ENCODE measurements around the gene SATL1.

SATL1 gene

DNA sequence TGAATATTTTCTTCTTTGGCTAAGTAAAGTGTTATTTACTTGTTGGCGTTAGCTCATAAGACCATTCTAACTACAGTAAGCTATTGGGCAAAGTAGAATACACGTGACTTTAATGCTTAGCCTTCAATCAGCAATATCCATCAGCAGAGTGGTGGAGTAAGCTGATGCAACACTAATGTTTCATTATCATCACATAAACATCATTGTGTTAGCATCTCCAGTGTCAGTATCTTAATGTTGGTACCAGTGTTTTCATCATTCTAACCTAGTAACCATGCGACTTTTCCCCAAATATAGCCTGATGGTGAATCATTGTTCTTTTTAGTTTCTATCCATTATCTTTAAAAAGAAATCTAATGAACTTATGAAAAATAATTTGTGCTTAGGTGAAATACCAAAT, 191.4 kb downstream of the SATL1 start:
- Histone ChIP-seq H3K27ac (ENCODE audit: low read depth, low read length) (no peak overlapping the region), H3K79me1 (ENCODE audit: low read length) (no peaks in the 10 kb centered on the region), H3K79me2 (ENCODE audit: control insufficient read depth, insufficient read depth, low read length, poor library complexity) (no peaks in the 10 kb centered on the region), H3K18ac (ENCODE audit: low read length) (no peak overlapping the region), H3K9me3 (ENCODE audit: insufficient read depth, low read depth, low read length) (no peaks in the 10 kb centered on the region), H3K14ac (ENCODE audit: low read length) (no peak overlapping the region), H4K12ac (ENCODE audit: low read depth, low read length) (no peak overlapping the region), H3K4me1 (ENCODE audit: control insufficient read depth in 1 of 2, insufficient read depth in 2 of 2, low read length in 2 of 2) (no peaks in the 10 kb centered on the region), H4K91ac (ENCODE audit: low read depth, low read length) (no peak overlapping the region), H2AK5ac (ENCODE audit: low read length) (no peak overlapping the region), H3K4me3 (ENCODE audit: low read depth, low read length) (no peak overlapping the region), H3K23ac (ENCODE audit: low read length) (no peak overlapping the region), H2BK120ac (ENCODE audit: insufficient read depth, low read length, poor library complexity) (no peak overlapping the region), H3K4ac (ENCODE audit: low read depth, low read length) (no peak overlapping the region), H4K8ac (ENCODE audit: low read depth, low read length) (no peak overlapping the region), H3K9ac (ENCODE audit: low read length) (no peak overlapping the region), H2BK5ac (ENCODE audit: low read depth, low read length, poor library complexity) (no peak overlapping the region), H3K4me2 (ENCODE audit: low read length) (no peak overlapping the region), H2AFZ (ENCODE audit: insufficient read depth, low read length, poor library complexity) (no peak overlapping the region), H2BK12ac (ENCODE audit: low read length) (no peak overlapping the region), H3K36me3 (ENCODE audit: control insufficient read depth in 1 of 2, insufficient read depth in 2 of 2, low read length in 2 of 2) (no peaks in the 10 kb centered on the region), H3K27me3 (ENCODE audit: insufficient read depth, low read length) (no peaks in the 10 kb centered on the region)
- no CpG with 5 or more reads among the region's 3 CpGs for WGBS (ENCODE audit: extremely low coverage, insufficient coverage, insufficient read length)
- DNase-seq, result peak; percentile 0 to 59

- H3K18ac ChIP-seq (ENCODE audit: low read length), result no peak overlapping the region
- no peak overlapping the region for H3K14ac ChIP-seq (ENCODE audit: low read length)
- no peak overlapping the region for H4K12ac ChIP-seq (ENCODE audit: low read depth, low read length)
- no peak overlapping the region for H2BK12ac ChIP-seq (ENCODE audit: low read length)
- H3K4me1 ChIP-seq (ENCODE audit: control insufficient read depth in 1 of 2, insufficient read depth in 2 of 2, low read length in 2 of 2), result no peaks in the 10 kb centered on the region
- H3K9me3 ChIP-seq (ENCODE audit: insufficient read depth, low read depth, low read length), result no peaks in the 10 kb centered on the region
- H3K79me1 ChIP-seq (ENCODE audit: low read length), result no peaks in the 10 kb centered on the region
- H3K9ac ChIP-seq (ENCODE audit: low read length), result no peak overlapping the region
- no peaks in the 10 kb centered on the region for H3K79me2 ChIP-seq (ENCODE audit: control insufficient read depth, insufficient read depth, low read length, poor library complexity)
- H4K8ac ChIP-seq (ENCODE audit: low read depth, low read length), result no peak overlapping the region
- no peaks in the 10 kb centered on the region for H3K27me3 ChIP-seq (ENCODE audit: insufficient read depth, low read length)
- no CpG with 5 or more reads among the region's 1 CpG for WGBS (ENCODE audit: extremely low coverage, insufficient coverage, insufficient read length)
- no peak overlapping the region for H2BK5ac ChIP-seq (ENCODE audit: low read depth, low read length, poor library complexity)
- H3K23ac ChIP-seq (ENCODE audit: low read length), result no peak overlapping the region
- no peak overlapping the region for H2AFZ ChIP-seq (ENCODE audit: insufficient read depth, low read length, poor library complexity)
- no peak overlapping the region for H2AK5ac ChIP-seq (ENCODE audit: low read length)
- no peak overlapping the region for H4K91ac ChIP-seq (ENCODE audit: low read depth, low read length)
- H3K4ac ChIP-seq (ENCODE audit: low read depth, low read length), result no peak overlapping the region
- no peak overlapping the region for H3K4me3 ChIP-seq (ENCODE audit: low read depth, low read length)
- H2BK120ac ChIP-seq (ENCODE audit: insufficient read depth, low read length, poor library complexity), result no peak overlapping the region
- no peak overlapping the region for H3K4me2 ChIP-seq (ENCODE audit: low read length)
- H3K27ac ChIP-seq (ENCODE audit: low read depth, low read length), result no peak overlapping the region
- no peaks in the 10 kb centered on the region for H3K36me3 ChIP-seq (ENCODE audit: control insufficient read depth in 1 of 2, insufficient read depth in 2 of 2, low read length in 2 of 2)
- no peak for DNase-seq
Observed at GRCh38 chrX:85051627-85052026, 192.0 kb downstream of the SATL1 start.
